Measurements from ENCODE around the gene WNT3A. TPM values are rescaled to one million over a fixed set of nuclear protein-coding genes. Genes with fewer than 3 reads are reported as not detected.

Gene WNT3A
- total and polyA plus RNA-seq, 3 donors from 2014 or later: 0.08 to 0.19 (median 0.13) TPM

GRCh38 chr1:228095938-228096337, 89.1 kb downstream of the WNT3A start:
- no peak for TF ChIP-seq CTCF (IDR thresholded peaks at IDR 0.05)
- no peak for TF ChIP-seq POLR2A (IDR thresholded peaks at IDR 0.05)
- DNase-seq: no peak
- WGBS, 2 donors: 93 to 94% methylated on average over 8 of the region's 8 CpGs

GRCh38 chr1:228096416-228097332, 89.9 kb downstream of the WNT3A start:
- WGBS, 2 donors: 85 to 93% methylated on average over 2 to 13 of the region's 13 CpGs
- Histone ChIP-seq H3K27me3 (no peaks in the 10 kb centered on the region), H3K36me3 (ENCODE audit: low read depth, missing control alignments) (no peaks in the 10 kb centered on the region), H3K27ac (no peak overlapping the region), H3K4me1 (peaks cover 3% of the 10 kb centered on the region), H3K9me3 (no peaks in the 10 kb centered on the region), H3K4me3 (no peak overlapping the region)
- intact Hi-C loops (cut with DNase I; ENCODE audit: low total_unique reads): no loop called here
- TF ChIP-seq CTCF (IDR thresholded peaks at IDR 0.05) (no peak), POLR2A (IDR thresholded peaks at IDR 0.05) (no peak)
- DNase-seq: no peak

More at GRCh38 chr1:228095938-228096337, 89.1 kb downstream of the WNT3A start:
- no peaks in the 10 kb centered on the region for H3K4me1 ChIP-seq
- H3K27ac ChIP-seq: no peak overlapping the region
- no peak overlapping the region for H3K4me3 ChIP-seq
- H3K9me3 ChIP-seq: no peaks in the 10 kb centered on the region
- intact Hi-C loops (cut with DNase I; ENCODE audit: low total_unique reads): no loop called here
- H3K36me3 ChIP-seq (ENCODE audit: low read depth, missing control alignments): no peaks in the 10 kb centered on the region
- no peaks in the 10 kb centered on the region for H3K27me3 ChIP-seq

GRCh38 chr1:228097333-228098081, 90.7 kb downstream of the WNT3A start:
- WGBS, 2 donors: 83 to 90% methylated on average over 17 to 34 of the region's 34 CpGs
- intact Hi-C loops (cut with DNase I; ENCODE audit: low total_unique reads): no loop called here

GRCh38 chr1:228098323-228098931, 91.6 kb downstream of the WNT3A start:
- H3K4me3 ChIP-seq: no peak overlapping the region
- peaks cover 10% of the 10 kb centered on the region for H3K4me1 ChIP-seq
- WGBS, 2 donors: 85 to 90% methylated on average over 15 to 28 of the region's 28 CpGs
- no peaks in the 10 kb centered on the region for H3K27me3 ChIP-seq
- no peak overlapping the region for H3K27ac ChIP-seq
- DNase-seq: no peak
- intact Hi-C loops (cut with DNase I; ENCODE audit: low total_unique reads): no loop called here
- no peaks in the 10 kb centered on the region for H3K36me3 ChIP-seq (ENCODE audit: low read depth, missing control alignments)
- no peaks in the 10 kb centered on the region for H3K9me3 ChIP-seq
- TF ChIP-seq POLR2A (IDR thresholded peaks at IDR 0.05) (no peak), CTCF (IDR thresholded peaks at IDR 0.05) (no peak)

More at GRCh38 chr1:228097333-228098081, 90.7 kb downstream of the WNT3A start:
- TF ChIP-seq CTCF (IDR thresholded peaks at IDR 0.05) (no peak), POLR2A (IDR thresholded peaks at IDR 0.05) (no peak)
- Histone ChIP-seq H3K36me3 (ENCODE audit: low read depth, missing control alignments) (no peaks in the 10 kb centered on the region), H3K9me3 (no peaks in the 10 kb centered on the region), H3K4me1 (peaks cover 9% of the 10 kb centered on the region), H3K27me3 (no peaks in the 10 kb centered on the region), H3K27ac (no peak overlapping the region), H3K4me3 (no peak overlapping the region)
- DNase-seq: no peak
